GM19324 (cell line): ENCODE measurements around the gene ZBTB7B.

Experiments used
- ATAC-seq: cut with Tn5 transposase; IDR thresholded peaks from one replicate; pipeline ENCODE4 v1.9.1; 2021; ENCODE audit warnings: mild to moderate bottlenecking, moderate library complexity; ENCODE audit not compliant: unreplicated experiment, low FRiP score

ZBTB7B gene

GRCh38 chr1:155002464-155003226 is at the start of gene ZBTB7B:
ZBTB7B (plus strand) TSS chr1:155002802; CDS start chr1:155014661, 11,859 bp downstream.
- ATAC-seq, result peak; percentile 1

- ATAC-seq, result no peak
These were observed 49.0 kb upstream of the ZBTB7B start for GRCh38 chr1:154953611-154954038.

DNA sequence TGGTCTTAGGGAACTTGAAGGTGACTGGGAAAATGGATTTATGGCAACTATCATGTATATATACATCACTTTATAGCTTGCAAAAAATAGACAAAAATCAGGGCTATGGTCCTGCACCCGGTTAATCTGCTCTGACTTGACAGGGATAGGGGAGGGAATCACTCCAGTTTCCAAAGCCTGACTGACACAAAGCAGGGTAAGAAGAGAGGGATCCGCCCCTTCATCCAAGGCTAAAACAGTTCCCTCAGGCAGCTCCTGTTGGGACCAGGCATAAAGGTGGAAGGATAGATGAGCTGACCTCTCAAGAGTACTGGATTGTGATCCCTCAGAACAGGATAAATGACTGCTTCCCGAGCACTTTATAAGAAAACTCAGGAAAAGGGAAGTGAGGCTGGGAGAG is 48.1 kb upstream of the ZBTB7B start:
- no peak for ATAC-seq

DNA sequence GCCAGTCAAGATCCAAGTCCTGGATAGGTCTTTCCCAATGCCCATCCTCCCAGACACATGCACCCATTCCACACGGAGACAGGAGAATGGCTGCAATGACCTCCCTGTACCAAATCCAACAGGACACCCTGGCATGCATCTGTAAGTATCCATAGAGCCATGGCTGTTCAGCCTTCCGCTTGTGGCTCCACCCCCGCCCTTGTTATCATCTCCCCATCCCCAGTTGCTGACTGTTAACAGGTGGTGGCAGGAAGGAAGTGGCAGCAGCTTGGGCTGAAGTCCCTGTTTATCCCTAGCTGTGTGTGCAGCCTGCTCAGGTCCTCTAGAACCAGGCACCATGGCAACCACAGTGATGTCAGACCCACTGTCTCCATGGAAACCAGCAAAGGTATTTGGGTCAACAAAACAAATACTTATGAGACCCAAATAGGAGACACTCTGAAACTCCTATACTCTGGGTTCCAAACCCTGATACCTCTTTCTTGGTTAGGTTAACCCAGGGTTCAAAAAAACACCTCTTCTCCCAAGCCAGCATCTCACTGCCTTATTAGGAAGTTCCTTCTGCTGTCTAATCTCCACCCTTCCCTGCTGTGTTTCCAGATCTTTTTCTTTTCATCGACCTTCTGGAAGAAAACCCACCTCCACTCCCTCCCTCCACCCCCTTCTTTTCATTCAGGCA is 47.4 kb upstream of the ZBTB7B start:
- ATAC-seq, result peak; percentile 36

DNA sequence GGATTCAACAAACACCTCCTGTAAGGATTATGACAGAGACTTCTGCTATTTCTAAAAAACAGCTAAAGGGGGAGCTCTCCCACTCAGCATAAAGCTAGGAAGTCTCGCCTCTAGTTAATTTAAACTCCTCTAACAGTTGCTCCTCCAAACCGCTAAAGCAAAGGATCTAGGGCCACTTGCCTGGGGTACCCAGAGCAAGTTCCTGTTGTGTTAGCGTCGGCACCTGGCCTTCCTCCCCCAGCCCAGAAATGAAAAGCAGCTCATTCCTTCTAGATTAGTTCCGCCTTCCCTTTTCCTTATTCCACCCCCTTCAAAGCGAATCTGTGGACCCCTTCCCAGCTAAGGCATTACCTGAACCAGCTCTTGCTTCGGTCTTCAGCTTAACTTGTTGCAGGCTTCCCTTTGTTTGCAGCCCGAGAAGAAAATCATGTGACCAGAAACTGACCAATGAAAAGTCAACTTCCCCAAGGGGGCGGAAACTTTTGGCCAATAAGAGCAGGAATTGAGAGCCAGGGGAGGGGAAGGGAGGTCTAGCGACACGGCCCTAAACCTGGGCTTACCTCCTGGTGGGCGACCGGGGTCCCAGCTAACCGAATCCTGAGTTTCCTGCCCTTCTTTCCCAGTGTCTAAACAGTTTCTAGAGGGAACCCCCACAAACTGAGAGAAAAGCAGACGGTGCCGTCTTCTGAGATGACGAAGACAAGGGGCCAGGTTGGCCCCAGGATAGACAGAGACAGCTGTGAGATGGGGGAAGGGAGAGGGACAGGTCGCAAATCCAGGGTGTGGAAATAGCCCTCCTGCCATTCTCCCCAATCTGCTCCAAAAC is 46.7 kb upstream of the ZBTB7B start, which contains the start of gene PBXIP1:
TSS of gene PBXIP1 (minus strand) at position 382 of the 826 bp plus-strand sequence. CDS start 2,378 bp downstream, outside the sequence.
- peak; percentile 51 for ATAC-seq

GRCh38 chr1:154956544-154956941 is 46.1 kb upstream of the ZBTB7B start:
- no peak for ATAC-seq

GRCh38 chr1:154957091-154957657 is 45.4 kb upstream of the ZBTB7B start:
- no peak for ATAC-seq

DNA sequence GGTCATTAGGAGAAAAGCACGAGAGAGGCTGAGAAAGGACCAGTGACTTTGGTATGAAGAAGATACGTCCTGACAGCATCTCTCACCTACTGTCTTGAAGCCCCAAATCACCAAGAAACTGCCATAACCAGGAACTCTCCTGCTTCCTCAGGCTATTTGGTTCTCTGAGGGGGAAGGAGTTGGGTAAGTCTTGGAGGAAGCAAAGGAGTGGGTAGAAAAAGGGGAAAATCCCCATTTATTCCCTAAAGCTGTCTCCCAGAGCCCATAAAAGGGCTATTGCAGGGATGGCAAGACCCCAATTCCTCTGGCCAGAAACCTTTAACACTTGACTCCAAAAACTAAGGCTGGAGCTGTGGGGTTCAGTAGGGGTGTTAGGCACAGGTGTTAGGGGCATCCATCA is 44.6 kb upstream of the ZBTB7B start:
- ATAC-seq, result no peak

- ATAC-seq, result no peak
These were observed 43.7 kb upstream of the ZBTB7B start for GRCh38 chr1:154958681-154959425.

DNA sequence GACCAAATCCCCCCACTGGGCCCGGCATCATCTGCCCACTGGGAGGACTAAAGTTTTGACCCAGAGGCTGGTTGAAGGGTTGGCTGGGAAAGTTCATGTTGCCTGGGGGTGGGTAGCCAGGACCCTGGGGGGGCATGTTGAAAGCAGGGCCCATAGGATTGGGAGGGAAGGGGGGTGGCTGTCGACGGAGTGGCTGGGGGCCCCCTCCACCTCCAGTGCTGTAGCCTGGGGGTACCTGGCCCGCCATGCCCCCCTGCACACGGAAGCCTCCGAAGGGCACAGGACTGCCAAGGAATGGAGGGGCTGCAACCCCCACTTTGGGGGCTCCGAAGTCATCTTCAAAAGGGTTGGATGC is 43.2 kb upstream of the ZBTB7B start:
- no peak for ATAC-seq

- no peak for ATAC-seq
These were observed 42.0 kb upstream of the ZBTB7B start for GRCh38 chr1:154960446-154961136.

- peak; percentile 73 for ATAC-seq
These were observed 41.1 kb upstream of the ZBTB7B start, which contains the start of gene PYGO2 for GRCh38 chr1:154961207-154962155. PYGO2 (minus strand) TSS chr1:154961782; CDS start chr1:154961576, 206 bp downstream.

DNA sequence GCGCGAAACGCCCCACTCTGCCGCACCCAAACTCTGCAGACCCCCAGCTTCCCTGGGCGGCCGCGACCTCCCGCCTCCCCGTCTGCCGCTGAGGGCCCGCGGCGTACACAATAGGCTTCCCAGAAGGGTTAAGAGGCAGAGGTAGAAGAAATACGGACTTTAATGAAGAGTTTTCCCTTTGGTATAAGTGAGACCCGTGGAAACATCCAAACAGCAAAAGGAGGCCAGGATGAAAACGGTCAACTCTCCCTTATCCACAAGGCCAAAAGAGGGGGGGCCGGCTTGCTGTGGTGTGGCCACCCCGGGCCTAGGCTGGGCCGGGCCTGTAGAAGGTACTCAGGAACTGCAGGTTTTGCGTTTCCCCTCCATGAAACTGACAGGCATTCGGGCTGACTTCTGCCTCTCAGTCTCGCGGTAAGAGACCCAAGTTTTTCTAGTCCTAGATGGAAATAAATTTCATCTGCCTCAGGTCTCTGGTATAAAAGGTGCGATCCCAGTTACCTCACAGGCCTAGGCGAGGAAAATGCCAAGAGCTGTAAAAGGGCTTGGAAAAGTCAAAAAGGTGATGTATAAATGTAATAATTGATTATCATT is 40.3 kb upstream of the ZBTB7B start:
- peak; percentile 9 for ATAC-seq

GRCh38 chr1:154962795-154963330 is 39.7 kb upstream of the ZBTB7B start:
- no peak for ATAC-seq

GRCh38 chr1:154963643-154964042 is 39.0 kb upstream of the ZBTB7B start:
- ATAC-seq, result no peak

- no peak for ATAC-seq
These were observed 38.2 kb upstream of the ZBTB7B start for GRCh38 chr1:154964359-154964758.

DNA sequence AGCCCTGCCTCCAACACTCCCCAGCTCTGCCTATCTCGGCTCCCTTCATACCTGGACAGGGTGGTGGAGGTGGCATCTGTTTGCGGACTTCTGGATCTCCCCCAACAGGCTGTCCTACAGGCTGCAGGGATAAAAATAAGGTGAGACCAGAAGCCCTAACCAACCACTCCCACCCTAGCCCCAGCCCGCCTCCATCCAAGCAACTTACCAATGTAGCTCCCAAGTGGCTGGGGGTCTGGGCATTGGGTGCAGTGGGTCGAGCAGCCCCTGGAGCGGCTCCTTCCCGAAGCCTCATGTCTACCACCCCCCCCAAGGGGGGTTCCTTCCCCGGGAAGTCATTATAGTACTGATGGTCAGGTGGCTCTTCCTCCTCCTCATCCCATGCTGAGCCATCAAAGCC is 36.5 kb upstream of the ZBTB7B start:
- no peak for ATAC-seq
